HG03378 (cell line): ENCODE data around the gene IL6R.

Experiments
- ATAC-seq: cut with Tn5 transposase; IDR thresholded peaks from one replicate; pipeline ENCODE4 v1.9.1; 2021; ENCODE audit warnings: mild to moderate bottlenecking, moderate library complexity; ENCODE audit not compliant: unreplicated experiment

The IL6R gene

DNA sequence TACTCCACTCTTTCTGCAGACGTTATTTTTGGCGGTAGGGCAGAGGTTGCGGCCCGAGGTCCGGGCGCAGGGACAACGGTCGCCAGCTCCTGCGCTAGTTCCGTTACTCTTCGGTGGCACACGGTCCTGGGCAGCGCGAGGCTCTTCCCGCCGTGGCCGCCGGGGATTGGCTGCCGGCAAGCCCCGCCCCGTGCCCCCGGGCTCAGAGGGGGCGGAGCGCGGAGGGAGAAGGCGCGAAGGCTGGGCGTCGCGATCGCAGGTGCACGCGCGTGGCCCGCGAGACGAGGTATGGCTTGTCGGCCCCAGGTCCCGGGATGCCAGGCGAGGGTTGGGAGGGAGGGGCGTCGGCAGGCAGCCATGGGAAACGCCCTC lies 97.6 kb downstream of the IL6R start:
- ATAC-seq, result no peak

- ATAC-seq, result no peak
Measured at GRCh38 chr1:154503898-154504297, 98.8 kb downstream of the IL6R start.

DNA sequence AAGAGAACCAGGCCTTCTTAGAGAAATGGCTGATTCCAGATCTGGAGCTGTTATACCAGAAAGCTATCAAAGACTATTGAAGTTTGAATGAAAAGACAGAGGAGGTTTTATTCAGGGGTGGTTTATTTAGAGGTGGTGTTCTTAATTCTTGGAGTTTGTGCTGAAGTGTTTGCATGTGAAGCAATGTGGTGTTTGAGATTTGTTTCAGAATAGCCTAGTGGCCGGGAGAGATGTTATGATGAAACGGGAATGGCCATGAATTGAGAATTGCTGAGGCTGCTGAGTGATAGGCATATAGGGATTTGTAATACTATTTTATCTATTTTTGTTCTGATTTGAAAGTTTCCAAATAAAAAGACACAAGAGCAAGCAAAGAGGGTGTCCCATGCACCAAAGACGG lies 107.6 kb downstream of the IL6R start:
- ATAC-seq, result no peak

GRCh38 chr1:154514066-154514553 lies 109.0 kb downstream of the IL6R start:
- ATAC-seq, result no peak

DNA sequence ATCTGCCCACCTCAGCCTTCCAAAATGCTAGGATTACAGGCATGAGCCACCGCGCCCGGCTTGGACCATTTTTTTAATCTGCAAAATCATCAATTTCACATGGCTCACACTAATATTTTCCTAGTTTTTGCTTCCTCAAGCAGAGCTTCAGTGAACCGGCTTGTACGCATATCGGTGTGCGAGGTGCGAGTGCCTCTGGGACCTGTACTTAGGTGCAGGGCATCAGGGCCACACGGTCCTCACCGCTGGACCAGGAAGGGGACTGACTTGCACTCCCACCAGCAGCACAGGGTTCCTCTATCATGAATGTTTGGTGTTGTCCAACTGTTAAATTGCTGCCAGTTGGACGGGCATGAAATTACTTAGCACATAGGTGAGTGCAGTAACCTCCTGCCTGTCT lies 112.5 kb downstream of the IL6R start:
- no peak for ATAC-seq
